ENCODE measurements around the gene RRBP1.
"Not testable (repeated sequence)": the region's sequence is repeated elsewhere in the genome, so short reads cannot be mapped to it uniquely, and the experiment has no call there.

RRBP1 gene

DNA sequence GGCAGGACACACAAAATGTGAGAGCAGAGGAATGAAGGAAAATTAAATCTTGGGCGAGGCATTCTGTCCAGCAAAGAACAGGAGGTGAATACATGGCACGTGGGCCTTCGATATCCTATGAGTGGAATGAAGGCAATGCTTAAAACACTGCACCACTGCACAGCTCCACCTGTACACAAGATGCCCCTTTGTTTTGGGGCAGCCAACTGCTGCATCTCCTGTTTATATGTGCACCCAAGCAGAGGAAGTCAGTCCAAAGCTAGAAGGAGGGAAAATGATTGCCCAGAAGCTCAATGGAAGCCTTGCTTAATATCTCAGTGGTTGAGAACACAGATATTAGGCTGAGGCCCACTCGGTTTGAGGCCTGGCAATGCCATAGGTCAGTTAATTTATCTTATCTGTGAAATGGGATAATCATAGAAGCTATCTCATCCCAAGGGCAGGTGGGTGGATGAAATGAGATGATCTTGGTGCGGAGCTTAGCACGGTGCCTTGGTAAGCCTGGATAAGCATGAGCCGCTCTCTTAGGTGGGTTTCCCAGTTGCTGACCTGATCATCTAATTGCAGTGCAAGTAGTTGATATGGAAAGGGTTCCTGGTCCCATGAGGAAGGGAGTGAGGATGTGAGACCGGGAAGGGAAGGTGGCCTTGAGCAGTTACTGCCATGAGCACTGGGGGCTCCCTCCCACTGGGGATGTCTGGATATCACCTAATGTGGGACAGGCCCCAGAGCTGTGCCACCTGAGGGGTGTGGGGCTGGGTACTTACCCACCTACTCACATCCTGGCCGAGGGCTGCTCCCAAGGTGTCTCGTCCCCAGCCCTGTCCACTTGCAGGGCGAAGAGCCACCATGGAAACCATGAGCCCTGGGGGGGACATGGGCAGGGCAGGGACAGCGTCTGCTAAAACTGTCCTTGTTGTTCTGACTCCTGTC, 27.6 kb upstream of the RRBP1 start:
- CTCF ChIA-PET: interaction anchor here (0.6 to 0.9 kb wide), 3 partner anchors 188 to 1317 kb away, joined by 3 to 4 read pairs (median 3); no protein-coding TSS in a partner anchor
- POLR2A ChIA-PET (ENCODE audit: low non-redundant PET): no interaction called here
- no peak for DNase-seq (ENCODE audit: low spot score)
- H3K27ac ChIP-seq: no peak overlapping the region
- TF ChIP-seq CTCF (conservative IDR thresholded peaks at IDR 0.05; ENCODE audit: low read depth): no peak

DNA sequence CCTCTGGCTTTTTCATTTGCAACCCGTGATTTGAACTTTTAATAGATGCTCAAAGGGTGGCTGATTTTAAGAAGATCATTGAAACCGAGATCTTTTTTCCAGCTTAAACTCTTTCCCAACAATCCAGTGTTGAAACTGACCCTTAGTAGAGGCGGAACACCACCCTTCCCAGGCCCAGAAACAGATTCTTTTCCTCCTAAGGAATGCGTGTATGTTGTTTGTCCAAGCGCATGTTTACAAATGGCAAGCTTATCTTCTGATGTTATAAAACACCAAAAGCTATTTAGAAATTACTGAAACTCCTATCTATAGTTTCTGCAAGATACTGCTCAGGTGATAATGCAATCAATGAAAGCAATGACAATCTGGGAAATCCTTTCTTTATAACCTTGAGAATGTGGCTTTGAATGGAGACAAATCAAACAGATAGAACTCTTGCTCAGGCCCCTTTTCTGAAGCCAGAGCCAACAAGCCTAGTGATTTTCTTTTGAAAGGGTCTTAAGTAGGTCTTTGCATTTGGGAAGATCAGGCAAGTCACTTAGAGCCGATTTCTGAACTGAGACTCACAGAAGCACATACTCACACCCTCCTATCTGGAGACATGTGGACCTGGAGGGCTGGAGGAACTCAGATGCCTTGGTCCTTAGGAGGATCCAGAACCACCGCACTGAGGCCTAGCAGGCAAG, 26.8 kb upstream of the RRBP1 start:
- TF ChIP-seq CTCF (conservative IDR thresholded peaks at IDR 0.05; ENCODE audit: low read depth): no peak
- no peak for DNase-seq (ENCODE audit: low spot score)
- ChIA-PET CTCF (interaction anchor here (0.6 kb wide), 1 partner anchor 210 kb away, joined by 3 read pairs; no protein-coding TSS in a partner anchor), POLR2A (ENCODE audit: low non-redundant PET) (no interaction called here)
- no peak overlapping the region for H3K27ac ChIP-seq

DNA sequence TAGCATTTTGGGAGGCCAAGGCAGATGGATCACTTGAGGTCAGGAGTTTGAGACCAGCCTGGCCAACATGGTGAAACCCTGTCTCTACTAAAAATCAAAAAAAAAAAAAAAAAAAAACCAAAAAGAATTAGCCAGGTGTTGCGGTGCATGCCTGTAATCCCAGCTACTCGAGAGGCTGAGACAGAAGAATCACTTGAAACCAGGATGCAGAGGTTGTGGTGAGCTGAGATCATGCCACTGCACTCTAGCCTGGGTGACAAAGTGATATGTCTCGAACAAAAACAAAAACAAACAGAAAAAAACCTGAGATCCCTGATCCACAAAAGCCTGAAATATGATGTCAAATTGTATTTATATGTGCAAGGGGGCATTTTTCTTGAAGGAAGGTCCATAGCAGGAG, 25.9 kb upstream of the RRBP1 start:
- DNase-seq (ENCODE audit: low spot score); CTCF ChIA-PET; POLR2A ChIA-PET (ENCODE audit: low non-redundant PET); H3K27ac ChIP-seq: not testable (repeated sequence)

GRCh38 chr20:17706632-17707031, 24.6 kb upstream of the RRBP1 start:
- H3K27ac ChIP-seq: no peak overlapping the region
- no peak for TF ChIP-seq CTCF (conservative IDR thresholded peaks at IDR 0.05; ENCODE audit: low read depth)
- ChIA-PET POLR2A (ENCODE audit: low non-redundant PET) (no interaction called here), CTCF (no interaction called here)
- DNase-seq (ENCODE audit: low spot score): no peak

- ChIA-PET CTCF (no interaction called here), POLR2A (ENCODE audit: low non-redundant PET) (no interaction called here)
- no peak overlapping the region for H3K27ac ChIP-seq
- DNase-seq (ENCODE audit: low spot score): no peak
- no peak for TF ChIP-seq CTCF (conservative IDR thresholded peaks at IDR 0.05; ENCODE audit: low read depth)
Measured at GRCh38 chr20:17705916-17706315, 23.9 kb upstream of the RRBP1 start.

- H3K27ac ChIP-seq: no peak overlapping the region
- no peak for TF ChIP-seq CTCF (conservative IDR thresholded peaks at IDR 0.05; ENCODE audit: low read depth)
- ChIA-PET POLR2A (ENCODE audit: low non-redundant PET) (no interaction called here), CTCF (interaction anchor here (0.6 kb wide), 1 partner anchor 742 kb away, joined by 3 read pairs; no protein-coding TSS in a partner anchor)
- no peak for DNase-seq (ENCODE audit: low spot score)
Measured at GRCh38 chr20:17704589-17705317, 22.7 kb upstream of the RRBP1 start.

All from RWPE1 (cell line).